Kidney epithelial cell (primary cell): ENCODE measurements around the gene ENPP1. TPM values are rescaled to one million over a fixed set of nuclear protein-coding genes. Genes with fewer than 3 reads are reported as not detected.
"Not testable (repeated sequence)": the region's sequence is repeated elsewhere in the genome, so short reads cannot be mapped to it uniquely, and the experiment has no call there.

Source experiments
- DNase-seq: peaks from one replicate; pipeline ENCODE4 v3.0.0-alpha.2; 2010; ENCODE audit warnings: low read depth
- H3K27me3 ChIP-seq: 2 replicates; pipeline ENCODE4 v1.6.0; 2011; ENCODE audit warnings: low read length; ENCODE audit not compliant: control insufficient read depth, insufficient read depth
- H3K36me3 ChIP-seq: 2 replicates; pipeline ENCODE4 v1.5.1; 2011; ENCODE audit warnings: low read length; ENCODE audit not compliant: control insufficient read depth, insufficient read depth
- H3K4me3 ChIP-seq: 2 replicates; pipeline ENCODE4 v1.5.1; 2011; ENCODE audit warnings: low read depth, mild to moderate bottlenecking, control low read depth, low read length
- CTCF ChIP-seq: IDR thresholded peaks from 2 replicates; pipeline ENCODE4 v1.5.1; 2011; ENCODE audit warnings: mild to moderate bottlenecking, moderate library complexity, low read length, control low read depth, inconsistent platforms; ENCODE audit not compliant: insufficient read depth, poor library complexity, severe bottlenecking
- total RNA-seq: library from RNA; depleted of rRNA; stranded (reverse); fragments of >200 nt; gene quantifications from 2 replicates; pipeline ENCODE4 v1.2.3, GENCODE V29; 2015

Gene ENPP1
- total RNA-seq, 1 donor from 2014 or later = 1.2 TPM

DNA sequence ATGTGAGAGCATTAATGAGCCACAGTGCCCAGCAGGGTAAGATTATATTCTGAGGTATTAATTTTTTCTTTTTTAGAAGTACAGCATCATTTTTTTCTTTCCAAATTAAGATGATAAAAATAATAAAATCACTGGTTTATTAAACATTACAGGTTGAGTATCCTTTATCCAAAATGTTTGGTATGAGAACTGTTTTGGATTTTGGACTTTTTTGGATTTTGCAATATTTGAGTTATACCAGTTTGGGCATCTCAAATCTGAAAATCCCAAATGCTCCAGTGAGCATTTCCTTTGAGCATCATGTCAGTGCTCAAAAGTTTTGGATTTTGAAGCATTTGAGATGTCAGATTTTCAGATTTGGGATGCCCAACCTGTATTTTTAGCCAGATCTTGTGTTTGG lies 44.4 kb downstream of the ENPP1 start:
- no peaks in the 10 kb centered on the region for H3K27me3 ChIP-seq
- H3K36me3 ChIP-seq = no peaks in the 10 kb centered on the region
- DNase-seq = no peak
- TF ChIP-seq CTCF = no peak
- H3K4me3 ChIP-seq = no peak overlapping the region

DNA sequence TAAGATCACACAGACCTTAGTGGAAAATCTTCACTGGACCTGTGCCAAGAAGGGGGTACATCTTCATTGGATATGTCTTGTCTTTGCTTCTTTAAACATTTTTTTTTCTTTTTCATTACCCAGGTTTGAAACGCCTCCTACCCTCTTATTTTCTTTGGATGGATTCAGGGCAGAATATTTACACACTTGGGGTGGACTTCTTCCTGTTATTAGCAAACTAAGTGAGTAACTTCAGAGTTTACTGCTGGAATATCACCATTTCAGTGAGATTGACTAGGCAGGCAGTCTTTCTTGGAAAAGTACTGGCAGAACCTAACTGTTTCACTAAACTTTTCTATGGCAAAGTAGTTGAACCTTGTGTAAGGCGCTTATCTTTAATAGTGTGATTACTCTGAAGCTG lies 47.0 kb downstream of the ENPP1 start:
- no peak for DNase-seq
- TF ChIP-seq CTCF = no peak
- no peaks in the 10 kb centered on the region for H3K27me3 ChIP-seq
- H3K36me3 ChIP-seq = no peaks in the 10 kb centered on the region
- H3K4me3 ChIP-seq = no peak overlapping the region

DNA sequence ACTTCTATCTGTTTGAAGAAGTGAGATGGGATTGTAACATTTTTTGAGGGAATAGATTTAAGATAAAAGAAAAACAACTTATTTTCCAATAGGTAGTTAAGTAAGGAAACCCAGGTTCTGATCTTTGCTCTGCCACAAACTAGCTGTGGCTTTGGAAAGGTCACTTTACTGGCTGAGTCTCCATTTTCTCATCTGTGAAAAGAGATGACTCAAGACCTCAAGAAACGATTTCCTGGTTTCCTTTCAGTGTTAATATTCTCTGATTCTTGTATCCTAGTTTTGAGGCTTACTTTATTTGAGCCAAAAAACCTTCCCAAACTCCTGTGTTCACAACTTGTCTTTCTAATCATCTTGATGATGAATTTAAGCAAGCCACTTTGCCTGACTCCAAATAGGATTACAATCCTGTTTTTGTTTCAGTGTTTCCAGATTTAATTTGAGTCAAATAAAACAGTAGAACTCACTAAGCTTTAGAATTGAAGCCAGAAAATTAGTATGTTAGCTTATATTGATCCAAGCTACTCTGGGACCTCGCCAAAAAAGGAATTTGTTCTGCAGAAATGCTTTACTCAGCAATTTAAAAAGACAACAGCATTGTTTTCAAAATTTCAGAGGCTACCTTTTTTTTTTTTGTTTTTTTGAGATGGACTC lies 51.1 kb downstream of the ENPP1 start:
- no peaks in the 10 kb centered on the region for H3K36me3 ChIP-seq
- TF ChIP-seq CTCF = no peak
- no peak overlapping the region for H3K4me3 ChIP-seq
- DNase-seq = peak; percentile 37
- no peaks in the 10 kb centered on the region for H3K27me3 ChIP-seq

- H3K36me3 ChIP-seq, H3K27me3 ChIP-seq, DNase-seq, H3K4me3 ChIP-seq: not testable (repeated sequence)
Observed at GRCh38 chr6:131859658-131860057, 51.8 kb downstream of the ENPP1 start.

GRCh38 chr6:131861381-131861780 lies 53.6 kb downstream of the ENPP1 start:
- TF ChIP-seq CTCF = no peak
- H3K27me3 ChIP-seq = no peaks in the 10 kb centered on the region
- H3K4me3 ChIP-seq = no peak overlapping the region
- DNase-seq = no peak
- no peaks in the 10 kb centered on the region for H3K36me3 ChIP-seq

- Histone ChIP-seq H3K36me3 (no peaks in the 10 kb centered on the region), H3K27me3 (no peaks in the 10 kb centered on the region), H3K4me3 (no peak overlapping the region)
- no peak for TF ChIP-seq CTCF
- DNase-seq = no peak
Observed at GRCh38 chr6:131862476-131862875, 54.7 kb downstream of the ENPP1 start.
